GM18520 (cell line): ENCODE data around the gene SPATS2L.
A peak's percentile ranks its signal among the peaks of the same experiment; 100 is the strongest.

Experiments
- ATAC-seq: cut with Tn5 transposase; IDR thresholded peaks from one replicate; pipeline ENCODE4 v1.9.1; 2021; ENCODE audit not compliant: unreplicated experiment

Gene SPATS2L

GRCh38 chr2:200405599-200406298 lies 99.3 kb downstream of the SPATS2L start:
- peak; percentile 60 for ATAC-seq

- ATAC-seq = no peak
Observed at GRCh38 chr2:200406379-200406778, 99.9 kb downstream of the SPATS2L start.

- no peak for ATAC-seq
Observed at GRCh38 chr2:200408428-200409316, 102.2 kb downstream of the SPATS2L start.

- no peak for ATAC-seq
Observed at GRCh38 chr2:200411831-200412230, 105.3 kb downstream of the SPATS2L start.

GRCh38 chr2:200414367-200414766 lies 107.9 kb downstream of the SPATS2L start:
- ATAC-seq = no peak

GRCh38 chr2:200415455-200415854 lies 109.0 kb downstream of the SPATS2L start:
- no peak for ATAC-seq

- ATAC-seq = no peak
Observed at GRCh38 chr2:200416878-200417277, 110.4 kb downstream of the SPATS2L start.

GRCh38 chr2:200417366-200417765 lies 110.9 kb downstream of the SPATS2L start:
- ATAC-seq = no peak

GRCh38 chr2:200418399-200418798 lies 111.9 kb downstream of the SPATS2L start:
- ATAC-seq = no peak

GRCh38 chr2:200419325-200419724 lies 112.8 kb downstream of the SPATS2L start:
- no peak for ATAC-seq

- ATAC-seq = no peak
Observed at GRCh38 chr2:200421270-200421669, 114.8 kb downstream of the SPATS2L start.

- no peak for ATAC-seq
Observed at GRCh38 chr2:200422071-200422470, 115.6 kb downstream of the SPATS2L start.

GRCh38 chr2:200422532-200423261 lies 116.2 kb downstream of the SPATS2L start:
- ATAC-seq = no peak

GRCh38 chr2:200423541-200423940 lies 117.0 kb downstream of the SPATS2L start:
- no peak for ATAC-seq

- ATAC-seq = no peak
Observed at GRCh38 chr2:200425026-200425821, 118.7 kb downstream of the SPATS2L start.

GRCh38 chr2:200426754-200427153 lies 120.3 kb downstream of the SPATS2L start:
- no peak for ATAC-seq

- peak; percentile 66 for ATAC-seq
Observed at GRCh38 chr2:200428961-200429665, 122.6 kb downstream of the SPATS2L start.

GRCh38 chr2:200430017-200430416 lies 123.5 kb downstream of the SPATS2L start:
- ATAC-seq = no peak

GRCh38 chr2:200431996-200432705 lies 125.7 kb downstream of the SPATS2L start:
- ATAC-seq = no peak
